ENCODE data around the gene TAC3. TPM values are rescaled to one million over a fixed set of nuclear protein-coding genes. Genes with fewer than 3 reads are reported as not detected.

Gene TAC3
- total and polyA plus RNA-seq, 2 donors (not counting 3 experiments of a cell fraction or from before 2014, with no cell fraction given): not detected

GRCh38 chr12:57000393-57000792, 15.9 kb downstream of the TAC3 start:
- intact Hi-C loops (cut with micrococcal nuclease): loop anchor here (5.0 kb wide), 1 partner anchor 53 kb away; no protein-coding TSS in a partner anchor
- peaks cover 0 to 30% of the 10 kb centered on the region in 2 experiments for H3K36me3 ChIP-seq (ENCODE audit: control insufficient read depth in 2 of 2, extremely low read depth in 1 of 2, insufficient read depth in 2 of 2, low read length in 2 of 2)
- no peak overlapping the region for H3K27ac ChIP-seq (ENCODE audit: insufficient read depth, low read depth, low read length)
- DNase-seq (ENCODE audit: low read depth, low spot score) (no peak), FAIRE-seq (peak; percentile 12)
- no peaks in the 10 kb centered on the region for H3K9me3 ChIP-seq (replicated peaks; ENCODE audit: control insufficient read depth, insufficient read depth, low read length)
- H3K9ac ChIP-seq (replicated peaks; ENCODE audit: extremely low read depth, insufficient read depth, low read length): no peak overlapping the region
- peaks cover 3% of the 10 kb centered on the region for H3K4me1 ChIP-seq (ENCODE audit: control insufficient read depth, extremely low read depth, insufficient read depth, low read length)
- H3K79me2 ChIP-seq (ENCODE audit: control insufficient read depth, insufficient read depth, low read length): peaks cover 13% of the 10 kb centered on the region
- H3K27me3 ChIP-seq (ENCODE audit: control insufficient read depth in 2 of 2, insufficient read depth in 2 of 2, low read length in 2 of 2): no peaks in the 10 kb centered on the region
- H2AFZ ChIP-seq (ENCODE audit: low read depth, low read length): no peak overlapping the region
- dilution Hi-C loops (cut with MboI; ENCODE audit: extremely low pct_ligation_motif_present, low sequenced_read_pairs): no loop called here
- BruUV-seq (replicated peaks): no TSS peak
- H3K4me3 ChIP-seq (replicated peaks in 1 of 3; ENCODE audit: insufficient read depth in 1 of 3, low read depth in 1 of 3, low read length in 3 of 3): no peak overlapping the region
- POLR2A ChIA-PET: no interaction called here
- no peak for TF ChIP-seq FOS (IDR thresholded peaks at IDR 0.05; ENCODE audit: borderline replicate concordance, insufficient read depth, low read length)
- no peak for TF ChIP-seq POLR2A (IDR thresholded peaks at IDR 0.05; ENCODE audit: low read depth, low read length)
- no peak for TF ChIP-seq CTCF (IDR thresholded peaks at IDR 0.05; ENCODE audit: extremely low read depth in 1 of 2, insufficient read depth in 1 of 2, low read depth in 1 of 2, low read length in 2 of 2)
- no peak for TF ChIP-seq GATA2 (IDR thresholded peaks at IDR 0.05; ENCODE audit: insufficient read depth, insufficient read length, low read depth, low read length)
- TF ChIP-seq POLR2AphosphoS5 (IDR thresholded peaks at IDR 0.05; ENCODE audit: insufficient read depth, low read depth, low read length): no peak
- TF ChIP-seq MAX (IDR thresholded peaks at IDR 0.05; ENCODE audit: insufficient read depth, insufficient read length): no peak
- TF ChIP-seq MYC (IDR thresholded peaks at IDR 0.05; ENCODE audit: low read depth, low read length): no peak
- no peak for TF ChIP-seq EZH2 (IDR thresholded peaks at IDR 0.05; ENCODE audit: borderline replicate concordance, low read depth, low read length, severe bottlenecking)
- no peak for TF ChIP-seq JUN (IDR thresholded peaks at IDR 0.05; ENCODE audit: borderline replicate concordance, insufficient read depth, insufficient read length, low read depth)
- CTCF ChIA-PET: interaction anchor here (1.4 to 3.5 kb wide), 7 partner anchors 9 to 237 kb away, joined by 4 to 44 read pairs (median 8); partner anchors contain the start of gene HSD17B6
- H3K9me1 ChIP-seq (replicated peaks; ENCODE audit: control insufficient read depth, extremely low read depth, insufficient read depth, low read length): no peaks in the 10 kb centered on the region
- H3K4me2 ChIP-seq (ENCODE audit: insufficient read depth, low read length): no peak overlapping the region
- no peaks in the 10 kb centered on the region for H4K20me1 ChIP-seq (replicated peaks; ENCODE audit: control insufficient read depth, extremely low read depth, insufficient read depth, low read length)

Measured in endothelial cell of umbilical vein (primary cell).